ENCODE data around the gene RALBP1. TPM values are rescaled to one million over a fixed set of nuclear protein-coding genes. Genes with fewer than 3 reads are reported as not detected.
A peak's percentile ranks its signal among the peaks of the same experiment; 100 is the strongest.

Gene RALBP1
- total RNA-seq, 1 donor from 2014 or later, result 44.5 TPM

DNA sequence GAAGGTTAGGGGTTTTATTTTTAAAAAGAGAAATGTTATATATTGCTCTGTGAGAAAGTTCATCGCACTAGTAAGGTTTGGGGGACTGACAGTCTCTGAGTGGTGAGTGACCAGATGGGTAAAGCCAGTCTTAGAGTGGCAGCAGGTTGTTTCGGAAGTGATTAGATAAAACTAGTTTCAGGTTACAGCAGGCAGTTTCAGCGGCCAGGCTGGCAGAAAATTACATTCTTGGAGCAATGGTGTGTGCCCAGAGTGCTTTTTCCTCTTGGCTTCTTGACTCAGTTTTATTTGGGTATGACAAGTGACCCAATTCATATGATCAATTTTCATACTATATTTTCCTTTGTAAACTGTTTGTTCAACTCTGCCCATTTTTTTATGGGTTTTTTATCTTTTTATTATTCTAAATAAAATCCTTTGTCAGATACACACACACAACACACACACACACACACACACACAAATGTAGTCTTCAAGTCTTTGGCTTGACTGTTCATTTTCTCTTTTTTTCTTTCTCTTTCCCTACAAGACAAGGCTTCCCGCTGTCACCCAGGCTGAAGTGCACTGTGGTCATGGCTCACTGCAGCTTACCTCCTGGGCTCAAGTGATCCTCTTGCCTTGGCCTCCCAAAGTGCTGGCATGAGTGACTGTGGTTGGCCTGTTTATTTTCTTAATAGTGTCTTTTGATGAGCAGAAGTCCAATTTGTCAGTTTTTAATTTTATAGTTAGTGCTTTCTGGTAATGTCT, 30.9 kb downstream of the RALBP1 start:
- DNase-seq (ENCODE audit: extremely low spot score, unreplicated experiment), result no peak

DNA sequence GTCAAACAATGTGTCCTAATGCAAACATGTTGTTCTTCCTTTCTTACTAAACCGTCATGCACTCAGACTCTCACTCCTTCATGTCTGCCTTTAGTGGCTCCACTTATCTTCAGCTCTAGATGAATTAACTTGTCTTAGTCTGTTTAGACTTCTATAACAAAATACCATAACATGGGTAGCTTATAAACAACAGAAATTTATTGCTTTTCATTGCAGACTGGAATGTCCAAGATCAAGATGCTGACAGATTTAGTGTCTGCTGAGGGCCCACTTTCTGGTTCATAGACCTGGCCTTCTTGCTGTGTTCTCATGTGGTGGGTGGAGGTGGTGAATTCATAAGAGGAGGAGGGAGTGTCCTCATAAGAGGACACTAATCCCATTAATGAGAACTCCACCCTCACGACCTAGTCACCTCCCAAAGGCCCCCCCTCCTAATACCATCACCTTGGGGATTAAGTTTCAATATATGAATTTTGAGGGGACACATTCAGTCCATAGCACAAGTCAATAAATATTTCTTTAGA, 32.3 kb downstream of the RALBP1 start:
- Mint-ChIP-seq H3K4me1 (ENCODE audit: unreplicated experiment) (peaks cover 18% of the 10 kb centered on the region), H3K9me3 (peaks cover 15% of the 10 kb centered on the region), H3K36me3 (peaks cover 9% of the 10 kb centered on the region)

More for the DNA sequence above, 30.9 kb downstream of the RALBP1 start:
- no peaks in the 10 kb centered on the region for H3K27me3 Mint-ChIP-seq
- TF ChIP-seq, protein P1, sequence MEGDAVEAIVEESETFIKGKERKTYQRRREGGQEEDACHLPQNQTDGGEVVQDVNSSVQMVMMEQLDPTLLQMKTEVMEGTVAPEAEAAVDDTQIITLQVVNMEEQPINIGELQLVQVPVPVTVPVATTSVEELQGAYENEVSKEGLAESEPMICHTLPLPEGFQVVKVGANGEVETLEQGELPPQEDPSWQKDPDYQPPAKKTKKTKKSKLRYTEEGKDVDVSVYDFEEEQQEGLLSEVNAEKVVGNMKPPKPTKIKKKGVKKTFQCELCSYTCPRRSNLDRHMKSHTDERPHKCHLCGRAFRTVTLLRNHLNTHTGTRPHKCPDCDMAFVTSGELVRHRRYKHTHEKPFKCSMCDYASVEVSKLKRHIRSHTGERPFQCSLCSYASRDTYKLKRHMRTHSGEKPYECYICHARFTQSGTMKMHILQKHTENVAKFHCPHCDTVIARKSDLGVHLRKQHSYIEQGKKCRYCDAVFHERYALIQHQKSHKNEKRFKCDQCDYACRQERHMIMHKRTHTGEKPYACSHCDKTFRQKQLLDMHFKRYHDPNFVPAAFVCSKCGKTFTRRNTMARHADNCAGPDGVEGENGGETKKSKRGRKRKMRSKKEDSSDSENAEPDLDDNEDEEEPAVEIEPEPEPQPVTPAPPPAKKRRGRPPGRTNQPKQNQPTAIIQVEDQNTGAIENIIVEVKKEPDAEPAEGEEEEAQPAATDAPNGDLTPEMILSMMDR (conservative IDR thresholded peaks at IDR 0.05), result no peak
- H3K4me3 Mint-ChIP-seq, result no peak overlapping the region
- H3K36me3 Mint-ChIP-seq, result peaks cover 23% of the 10 kb centered on the region
- H3K4me1 Mint-ChIP-seq (ENCODE audit: unreplicated experiment), result peaks cover 18% of the 10 kb centered on the region
- H3K9me3 Mint-ChIP-seq, result peaks cover 22% of the 10 kb centered on the region
- H3K27ac Mint-ChIP-seq, result no peak overlapping the region

DNA sequence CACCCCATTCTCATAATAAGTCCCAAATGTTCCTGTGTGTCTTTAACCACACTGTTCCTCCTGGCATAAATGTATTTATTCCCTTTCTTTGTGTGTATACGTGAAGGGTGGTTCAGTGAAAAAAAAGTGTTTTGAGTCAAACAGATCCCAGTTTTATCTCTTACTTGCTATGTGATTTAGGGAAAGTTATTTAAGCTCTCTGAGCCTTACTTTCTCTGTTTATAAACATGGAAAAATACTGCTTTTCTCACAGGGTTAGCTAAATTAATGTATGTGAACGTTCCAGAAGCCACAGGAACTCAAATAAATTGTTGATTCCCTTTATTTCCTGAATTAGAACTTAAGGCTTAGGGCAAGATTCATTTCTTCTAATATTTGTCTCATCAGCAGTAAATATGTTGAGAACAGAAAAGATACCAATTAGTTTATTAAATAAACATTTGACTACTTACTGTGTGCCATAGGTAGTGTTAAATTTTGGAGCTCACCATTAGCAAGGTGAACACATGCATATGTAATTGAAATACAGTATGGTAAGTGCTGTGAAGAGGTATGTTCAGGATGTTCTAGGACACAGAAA, 33.2 kb downstream of the RALBP1 start:
- no peak for DNase-seq (ENCODE audit: extremely low spot score, unreplicated experiment)
- Mint-ChIP-seq H3K36me3 (peaks cover under 1% of the 10 kb centered on the region), H3K27me3 (no peaks in the 10 kb centered on the region), H3K4me1 (ENCODE audit: unreplicated experiment) (peaks cover 18% of the 10 kb centered on the region), H3K4me3 (no peak overlapping the region), H3K9me3 (peaks cover 7% of the 10 kb centered on the region), H3K27ac (no peak overlapping the region)
- TF ChIP-seq, protein P1 (conservative IDR thresholded peaks at IDR 0.05), result no peak

More for the DNA sequence above, 32.3 kb downstream of the RALBP1 start:
- H3K4me3 Mint-ChIP-seq, result no peak overlapping the region
- H3K27me3 Mint-ChIP-seq, result no peaks in the 10 kb centered on the region
- TF ChIP-seq, protein P1 (conservative IDR thresholded peaks at IDR 0.05), result no peak
- no peak overlapping the region for H3K27ac Mint-ChIP-seq
- no peak for DNase-seq (ENCODE audit: extremely low spot score, unreplicated experiment)

DNA sequence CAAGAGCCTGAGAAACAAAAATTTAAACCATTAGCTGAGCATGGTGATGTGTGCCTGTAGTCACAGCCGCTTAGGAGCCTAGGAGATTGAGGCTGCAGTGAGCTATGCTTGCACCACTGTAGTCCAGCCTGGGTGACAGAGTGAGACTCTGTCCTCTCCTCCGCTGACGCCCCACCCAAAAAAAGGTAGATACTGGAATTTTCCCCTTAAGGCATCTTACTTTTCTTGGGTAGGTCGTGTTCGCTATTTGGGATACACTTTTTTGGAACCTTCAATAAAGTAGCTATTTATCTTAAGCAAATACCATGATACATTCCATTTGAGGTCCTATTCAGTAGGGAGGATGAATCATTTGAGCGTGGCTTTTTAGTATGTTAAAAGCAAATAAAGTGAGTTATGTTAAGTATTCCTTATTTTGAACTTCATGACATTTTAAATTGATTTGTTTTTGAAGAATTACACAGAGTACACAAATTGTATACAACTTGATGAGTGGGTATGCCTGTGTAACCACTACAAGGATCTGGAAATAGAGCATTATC, 38.7 kb downstream of the RALBP1 start:
- TF ChIP-seq, protein P1 (conservative IDR thresholded peaks at IDR 0.05), result no peak
- no peak overlapping the region for H3K4me3 Mint-ChIP-seq
- H3K27me3 Mint-ChIP-seq, result no peaks in the 10 kb centered on the region
- DNase-seq (ENCODE audit: extremely low spot score, unreplicated experiment), result no peak
- H3K27ac Mint-ChIP-seq, result peak overlapping the region; percentile 77
- H3K36me3 Mint-ChIP-seq, result peaks cover 11% of the 10 kb centered on the region
- no peaks in the 10 kb centered on the region for H3K9me3 Mint-ChIP-seq
- peaks cover 17% of the 10 kb centered on the region for H3K4me1 Mint-ChIP-seq (ENCODE audit: unreplicated experiment)

DNA sequence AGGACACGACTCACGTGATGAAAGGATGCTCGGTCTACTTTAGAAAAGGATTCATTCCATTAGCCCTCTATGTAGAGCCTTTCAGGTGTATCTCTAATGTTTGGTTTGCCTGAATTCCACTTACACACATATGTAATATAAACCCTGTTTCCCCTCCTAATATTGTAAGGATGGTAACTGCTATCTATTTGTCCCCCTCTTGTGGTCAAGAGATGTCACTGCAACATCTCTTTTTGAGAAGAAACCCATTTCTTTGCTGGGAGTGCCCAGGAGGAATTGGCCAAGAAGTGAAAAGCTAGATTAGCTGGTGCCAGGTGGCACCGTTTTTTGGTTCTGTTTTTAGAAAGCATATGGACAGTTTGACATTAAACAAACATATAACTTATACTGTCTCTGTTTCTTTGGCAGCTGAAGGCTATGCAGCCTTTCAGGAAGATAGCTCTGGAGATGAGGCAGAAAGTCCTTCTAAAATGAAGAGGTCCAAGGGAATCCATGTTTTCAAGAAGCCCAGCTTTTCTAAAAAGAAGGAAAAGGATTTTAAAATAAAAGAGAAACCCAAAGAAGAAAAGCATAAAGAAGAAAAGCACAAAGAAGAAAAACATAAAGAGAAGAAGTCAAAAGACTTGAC, 41.2 kb downstream of the RALBP1 start:
- peak overlapping the region; percentile 53 for H3K27ac Mint-ChIP-seq

More for the DNA sequence above, 41.2 kb downstream of the RALBP1 start:
- TF ChIP-seq, protein P1 (conservative IDR thresholded peaks at IDR 0.05), result peak; percentile 94
- peaks cover 16% of the 10 kb centered on the region for H3K36me3 Mint-ChIP-seq
- no peak overlapping the region for H3K4me3 Mint-ChIP-seq
- DNase-seq (ENCODE audit: extremely low spot score, unreplicated experiment), result no peak
- no peaks in the 10 kb centered on the region for H3K9me3 Mint-ChIP-seq
- no peaks in the 10 kb centered on the region for H3K27me3 Mint-ChIP-seq
- H3K4me1 Mint-ChIP-seq (ENCODE audit: unreplicated experiment), result peaks cover 22% of the 10 kb centered on the region
